ENCODE data around the gene RBM26.
A peak's percentile ranks its signal among the peaks of the same experiment; 100 is the strongest.

Gene RBM26

DNA sequence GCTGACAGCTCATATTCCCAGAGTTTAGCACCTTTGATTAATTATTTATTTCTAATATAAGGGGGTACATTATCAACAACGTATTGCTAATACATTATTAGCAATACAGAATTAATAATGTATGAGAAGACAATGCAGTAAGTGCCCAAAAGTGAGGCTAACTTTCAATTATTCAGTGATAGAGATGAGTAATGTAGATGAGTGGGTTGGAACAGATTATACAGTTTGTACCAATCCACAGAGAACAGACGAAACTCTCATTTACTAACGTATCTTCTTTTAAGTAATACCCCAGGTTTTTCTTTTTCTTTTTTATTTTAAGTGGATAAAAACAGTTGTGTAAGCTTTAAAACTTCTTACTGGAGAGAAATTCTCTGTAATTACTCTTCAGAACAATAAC, 36.7 kb upstream of the RBM26 start:
- Histone ChIP-seq H3K4me2 (no peak overlapping the region), H3K36me3 (no peaks in the 10 kb centered on the region), H3K9me3 (peaks cover 9% of the 10 kb centered on the region; the same call in 1 of the 2 replicates), H3K27ac (no peak overlapping the region), H3K9ac (no peak overlapping the region), H3K4me1 (peaks cover 2% of the 10 kb centered on the region), H3K4me3 (no peak overlapping the region), H3K27me3 (no peaks in the 10 kb centered on the region), H4K20me1 (no peaks in the 10 kb centered on the region)
- TF ChIP-seq Cebpa-rat (IDR thresholded peaks at IDR 0.05), result no peak

DNA sequence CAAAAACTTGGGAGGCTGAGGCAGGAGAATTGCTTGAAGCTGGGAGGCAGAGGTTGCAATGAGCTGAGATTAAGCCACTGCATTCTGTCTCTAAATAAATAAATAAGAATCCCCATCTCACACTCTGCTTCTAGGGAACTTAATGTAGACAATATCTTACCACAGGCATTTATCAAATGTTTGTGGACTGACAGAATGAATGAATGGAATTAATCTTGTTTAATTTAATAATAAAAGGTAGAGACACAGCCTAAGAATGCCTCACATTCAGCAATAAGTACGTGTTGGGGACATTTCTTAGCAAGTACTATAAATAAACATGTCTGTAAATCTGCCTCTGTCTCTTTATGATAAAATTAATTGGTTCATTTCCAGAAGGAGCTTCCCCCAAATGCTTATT, 36.2 kb upstream of the RBM26 start:
- Histone ChIP-seq H4K20me1 (no peaks in the 10 kb centered on the region), H3K27ac (no peak overlapping the region), H3K4me1 (no peaks in the 10 kb centered on the region), H3K4me3 (no peak overlapping the region), H3K27me3 (no peaks in the 10 kb centered on the region), H3K36me3 (no peaks in the 10 kb centered on the region), H3K9ac (no peak overlapping the region), H3K9me3 (peaks cover 6% of the 10 kb centered on the region; the same call in 1 of the 2 replicates), H3K4me2 (no peak overlapping the region)
- no peak for TF ChIP-seq Cebpa-rat (IDR thresholded peaks at IDR 0.05)

DNA sequence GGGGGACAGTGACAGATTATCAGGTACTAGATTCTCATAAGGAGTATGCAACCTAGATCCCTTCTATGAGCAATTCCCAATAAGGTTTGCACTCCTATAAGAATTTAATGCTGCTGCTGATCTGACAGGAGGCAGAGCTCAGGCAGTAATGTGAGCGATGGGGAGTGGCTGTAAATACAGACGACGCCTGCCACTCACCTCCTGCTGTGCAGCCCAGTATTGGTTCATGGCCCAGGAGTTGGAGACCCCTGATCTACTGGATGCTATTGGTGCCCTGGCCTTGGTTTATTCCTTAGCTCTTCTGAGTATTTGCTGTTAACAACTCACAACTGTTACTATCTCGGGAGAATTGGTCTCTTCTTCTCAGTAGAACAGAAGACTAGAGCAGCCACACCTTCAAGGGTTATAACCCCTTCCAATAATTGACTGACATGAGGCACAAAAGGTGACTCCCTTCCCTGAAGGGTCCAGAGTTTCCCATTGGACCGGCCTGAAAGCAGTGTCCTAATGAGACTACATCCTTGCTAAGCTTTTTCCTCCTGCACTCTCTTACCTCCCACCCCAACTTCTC, 35.0 kb upstream of the RBM26 start:
- Histone ChIP-seq H3K27ac (no peak overlapping the region), H3K36me3 (no peaks in the 10 kb centered on the region), H3K9me3 (peaks cover 2% of the 10 kb centered on the region; the same call in 1 of the 2 replicates), H3K9ac (no peak overlapping the region), H3K4me3 (no peak overlapping the region), H3K4me2 (no peak overlapping the region), H3K4me1 (no peaks in the 10 kb centered on the region), H4K20me1 (no peaks in the 10 kb centered on the region), H3K27me3 (no peaks in the 10 kb centered on the region)
- TF ChIP-seq Cebpa-rat (IDR thresholded peaks at IDR 0.05), result no peak

DNA sequence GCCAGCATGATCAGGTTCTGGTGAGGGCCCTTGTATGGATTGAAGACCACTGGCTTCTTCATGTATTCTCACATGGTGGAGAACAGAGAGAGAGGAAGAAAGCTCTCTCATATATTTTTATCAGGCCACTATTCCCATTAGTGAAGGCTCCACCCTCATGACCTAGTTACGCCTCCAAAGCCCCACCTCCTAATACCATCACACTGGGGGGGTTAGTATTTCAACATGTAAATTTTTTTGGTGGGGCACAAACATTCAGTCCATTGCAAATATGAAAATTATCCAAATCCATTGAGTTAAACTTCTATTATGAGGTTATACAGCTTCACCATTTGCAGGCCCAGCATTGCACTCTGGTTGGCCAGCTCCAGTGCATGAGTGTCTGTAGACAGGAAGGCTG, 33.2 kb upstream of the RBM26 start:
- H4K20me1 ChIP-seq, result no peaks in the 10 kb centered on the region
- H3K36me3 ChIP-seq, result no peaks in the 10 kb centered on the region
- no peak overlapping the region for H3K4me2 ChIP-seq
- no peak overlapping the region for H3K27ac ChIP-seq
- H3K27me3 ChIP-seq, result no peaks in the 10 kb centered on the region
- H3K9me3 ChIP-seq, result no peaks in the 10 kb centered on the region
- TF ChIP-seq Cebpa-rat (IDR thresholded peaks at IDR 0.05), result no peak
- H3K4me3 ChIP-seq, result no peak overlapping the region
- H3K4me1 ChIP-seq, result no peaks in the 10 kb centered on the region
- H3K9ac ChIP-seq, result no peak overlapping the region

DNA sequence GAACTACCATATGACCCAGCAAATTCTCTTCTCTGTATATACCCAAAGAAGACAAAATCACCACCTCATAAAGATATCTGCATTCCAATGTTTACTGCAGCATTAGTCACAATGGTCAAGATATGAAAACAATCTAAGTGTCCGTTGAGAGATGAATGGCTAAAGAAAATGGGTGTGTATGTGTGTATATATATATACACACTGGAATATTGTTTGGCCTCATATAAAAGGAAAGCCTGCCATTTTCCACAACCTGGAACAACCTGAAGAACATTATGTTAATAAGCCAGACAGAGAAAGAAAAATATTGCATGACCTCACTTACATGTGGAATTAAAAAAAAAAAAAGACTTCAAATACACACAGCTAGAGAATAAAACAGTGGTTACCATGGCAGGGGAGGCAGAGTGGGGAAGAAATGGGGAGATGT, 29.5 kb upstream of the RBM26 start:
- Histone ChIP-seq H3K9me3 (peaks cover 16% of the 10 kb centered on the region), H3K4me2 (no peak overlapping the region), H3K36me3 (no peaks in the 10 kb centered on the region), H4K20me1 (no peaks in the 10 kb centered on the region), H3K9ac (no peak overlapping the region), H3K4me1 (no peaks in the 10 kb centered on the region), H3K27ac (no peak overlapping the region), H3K27me3 (no peaks in the 10 kb centered on the region), H3K4me3 (no peak overlapping the region)
- TF ChIP-seq Cebpa-rat (IDR thresholded peaks at IDR 0.05), result no peak

DNA sequence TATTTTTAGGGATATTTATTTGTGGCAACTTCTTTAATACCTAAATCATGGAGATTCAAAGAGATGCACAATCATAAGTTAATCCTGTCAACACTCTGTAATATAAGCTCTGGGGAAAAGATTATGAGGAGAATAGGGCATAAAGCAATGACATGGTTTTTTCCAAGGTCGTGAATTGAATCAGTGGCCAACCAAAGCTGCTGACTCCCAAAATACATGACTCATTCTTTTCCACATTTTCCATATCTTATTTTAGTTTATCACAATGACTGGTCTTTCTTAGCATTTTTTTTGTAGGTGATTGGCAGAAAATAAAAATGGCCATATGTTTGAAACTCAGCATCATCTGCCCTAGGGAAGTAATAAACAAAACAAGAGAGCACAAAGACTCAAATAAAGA, 28.5 kb upstream of the RBM26 start:
- H3K27ac ChIP-seq, result no peak overlapping the region
- peaks cover 1% of the 10 kb centered on the region; the same call in 1 of the 2 replicates for H3K4me1 ChIP-seq
- H3K9me3 ChIP-seq, result peaks cover 16% of the 10 kb centered on the region
- no peaks in the 10 kb centered on the region for H4K20me1 ChIP-seq
- H3K4me3 ChIP-seq, result no peak overlapping the region
- no peak overlapping the region for H3K4me2 ChIP-seq
- TF ChIP-seq Cebpa-rat (IDR thresholded peaks at IDR 0.05), result no peak
- no peaks in the 10 kb centered on the region for H3K27me3 ChIP-seq
- H3K36me3 ChIP-seq, result no peaks in the 10 kb centered on the region
- H3K9ac ChIP-seq, result no peak overlapping the region

DNA sequence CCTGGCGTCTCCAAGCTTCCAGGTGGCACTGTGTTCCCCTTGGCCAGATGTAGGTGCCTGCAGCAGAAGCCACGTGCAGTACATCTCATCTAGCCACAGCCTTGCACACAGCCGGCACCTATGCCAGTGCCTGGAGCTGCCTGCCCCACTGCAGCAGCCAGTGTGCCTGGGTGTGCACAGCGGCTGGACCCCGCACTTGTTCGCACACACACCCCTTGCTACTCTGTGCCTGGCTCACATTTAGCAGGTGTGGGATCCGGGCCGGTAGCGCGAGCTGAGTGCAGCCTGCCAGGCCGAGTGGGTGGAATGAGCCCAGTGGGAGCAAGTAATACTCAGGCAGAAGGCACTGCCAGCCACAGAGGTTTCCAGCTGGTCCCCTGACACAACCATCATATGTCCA, 26.9 kb upstream of the RBM26 start:
- Histone ChIP-seq H3K9me3 (peaks cover 16% of the 10 kb centered on the region), H3K27ac (no peak overlapping the region), H4K20me1 (no peaks in the 10 kb centered on the region), H3K9ac (no peak overlapping the region), H3K4me3 (no peak overlapping the region), H3K4me2 (no peak overlapping the region), H3K27me3 (no peaks in the 10 kb centered on the region), H3K36me3 (no peaks in the 10 kb centered on the region), H3K4me1 (peaks cover 17% of the 10 kb centered on the region)
- TF ChIP-seq Cebpa-rat (IDR thresholded peaks at IDR 0.05), result no peak

DNA sequence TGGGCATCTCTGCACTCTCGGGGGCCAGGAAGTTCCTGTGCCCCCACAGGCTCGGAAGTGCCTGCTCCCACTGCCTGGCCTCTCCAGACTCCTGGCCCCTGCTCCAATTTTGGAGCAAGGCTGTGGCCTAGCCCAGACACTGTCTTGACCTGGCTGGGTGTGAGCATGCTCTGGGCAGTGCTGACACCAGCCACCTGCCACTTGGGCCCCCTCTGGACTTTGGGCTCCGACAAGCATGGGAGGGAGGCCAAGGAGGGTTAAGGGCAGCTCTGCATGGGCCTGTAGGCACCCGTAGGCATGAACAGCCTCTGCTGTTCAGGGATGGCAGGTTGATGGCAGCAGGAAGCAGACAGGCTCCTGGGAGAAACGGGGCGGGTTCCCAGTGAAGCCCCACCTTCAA, 26.0 kb upstream of the RBM26 start:
- H3K27me3 ChIP-seq, result no peaks in the 10 kb centered on the region
- H3K9me3 ChIP-seq, result peaks cover 16% of the 10 kb centered on the region
- H3K36me3 ChIP-seq, result no peaks in the 10 kb centered on the region
- no peak for TF ChIP-seq Cebpa-rat (IDR thresholded peaks at IDR 0.05)
- H3K4me2 ChIP-seq, result no peak overlapping the region
- H3K27ac ChIP-seq, result no peak overlapping the region
- H3K9ac ChIP-seq, result no peak overlapping the region
- H3K4me3 ChIP-seq, result no peak overlapping the region
- peaks cover 26% of the 10 kb centered on the region for H3K4me1 ChIP-seq
- H4K20me1 ChIP-seq, result no peaks in the 10 kb centered on the region

DNA sequence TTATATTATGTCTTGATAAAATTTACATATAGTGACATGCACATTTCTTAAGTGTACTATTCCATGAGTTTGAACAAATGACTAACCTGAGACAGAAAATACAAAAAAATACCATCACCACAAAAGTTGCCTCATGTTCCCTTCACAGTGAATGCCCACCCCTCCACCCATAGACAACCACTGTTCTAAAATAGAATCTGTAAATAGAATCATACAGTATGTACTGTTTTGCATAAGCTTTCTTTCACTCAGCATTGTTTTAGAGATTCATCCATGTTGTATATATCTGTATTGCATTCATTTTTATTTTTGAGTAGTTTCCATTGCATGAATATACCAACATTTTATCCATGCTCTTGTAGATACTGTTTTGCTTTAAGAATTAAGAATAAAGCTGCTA, 23.3 kb upstream of the RBM26 start:
- H3K9me3 ChIP-seq, result peaks cover 16% of the 10 kb centered on the region
- H3K27ac ChIP-seq, result no peak overlapping the region
- H3K9ac ChIP-seq, result no peak overlapping the region
- no peaks in the 10 kb centered on the region for H3K27me3 ChIP-seq
- H3K4me3 ChIP-seq, result no peak overlapping the region
- no peak overlapping the region; the same call in 1 of the 2 replicates for H3K4me2 ChIP-seq
- TF ChIP-seq Cebpa-rat (IDR thresholded peaks at IDR 0.05), result no peak
- H4K20me1 ChIP-seq, result no peaks in the 10 kb centered on the region
- H3K36me3 ChIP-seq, result no peaks in the 10 kb centered on the region
- H3K4me1 ChIP-seq, result peaks cover 29% of the 10 kb centered on the region

DNA sequence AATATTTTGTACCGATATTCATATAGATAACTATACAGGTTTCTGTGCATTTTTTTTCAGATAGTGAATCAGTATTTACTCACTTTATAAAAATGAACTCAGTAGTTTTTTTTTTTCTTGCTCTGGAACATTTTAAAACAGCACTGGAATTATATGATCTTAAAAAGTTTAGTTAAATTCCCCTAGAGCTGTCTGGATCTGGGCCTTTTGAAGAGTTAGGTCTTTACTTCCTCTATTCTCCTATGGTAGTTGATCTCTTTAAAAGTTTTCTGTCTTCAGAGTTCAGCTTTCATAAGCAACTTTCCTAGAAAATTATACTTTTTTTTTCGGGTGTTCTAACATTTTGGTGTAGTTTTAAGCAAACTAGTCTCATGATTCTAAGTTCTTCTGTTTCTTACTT, 21.8 kb upstream of the RBM26 start:
- H3K27me3 ChIP-seq, result no peaks in the 10 kb centered on the region
- H3K4me3 ChIP-seq, result no peak overlapping the region
- H3K4me1 ChIP-seq, result peaks cover 29% of the 10 kb centered on the region
- peak overlapping the region; percentile 25 for H3K4me2 ChIP-seq
- no peaks in the 10 kb centered on the region for H4K20me1 ChIP-seq
- no peak overlapping the region for H3K27ac ChIP-seq
- H3K36me3 ChIP-seq, result no peaks in the 10 kb centered on the region
- no peak for TF ChIP-seq Cebpa-rat (IDR thresholded peaks at IDR 0.05)
- H3K9me3 ChIP-seq, result peaks cover 13% of the 10 kb centered on the region
- no peak overlapping the region for H3K9ac ChIP-seq

DNA sequence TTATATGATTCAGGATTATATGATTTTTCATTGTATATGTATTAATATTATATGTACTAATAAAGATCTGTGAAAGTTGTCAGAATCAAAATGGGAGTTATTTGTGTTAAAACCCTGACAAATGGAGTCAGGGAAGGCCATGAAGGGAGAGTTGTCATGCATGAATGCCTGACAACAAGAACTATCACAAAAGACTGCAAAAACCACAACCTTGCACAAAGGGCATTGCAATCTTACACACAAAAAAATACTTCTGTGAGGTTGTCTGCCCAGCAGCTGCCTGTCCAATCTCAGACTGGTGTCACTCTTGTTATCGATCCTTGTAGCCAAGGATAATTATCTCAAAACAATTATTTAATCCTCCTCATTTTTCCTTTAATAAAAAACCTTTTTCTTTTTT, 21.2 kb upstream of the RBM26 start:
- no peak for TF ChIP-seq Cebpa-rat (IDR thresholded peaks at IDR 0.05)
- H3K27ac ChIP-seq, result no peak overlapping the region

More for the DNA sequence above, 21.2 kb upstream of the RBM26 start:
- H3K4me2 ChIP-seq, result peak overlapping the region; percentile 25
- no peak overlapping the region for H3K9ac ChIP-seq
- no peak overlapping the region for H3K4me3 ChIP-seq
- no peaks in the 10 kb centered on the region for H4K20me1 ChIP-seq
- H3K4me1 ChIP-seq, result peaks cover 29% of the 10 kb centered on the region
- H3K9me3 ChIP-seq, result peaks cover 7% of the 10 kb centered on the region
- H3K27me3 ChIP-seq, result no peaks in the 10 kb centered on the region
- no peaks in the 10 kb centered on the region for H3K36me3 ChIP-seq

Measured in BLaER1 (cell line).